Prostate gland (tissue), 2 donors: ENCODE measurements around the gene NPY1R. TPM values are rescaled to one million over a fixed set of nuclear protein-coding genes. Genes with fewer than 3 reads are reported as not detected.

Experiments used
- DNase-seq: peaks from one replicate; pipeline ENCODE4 v3.0.0-alpha.2; 2019; ENCODE audit warnings: low spot score
- H3K27ac ChIP-seq, 2 donors: fragments of 200-600 bp; sonication (generic); 2 replicates each; pipeline ENCODE4 v1.5.1; 2017 to 2019
- H3K27me3 ChIP-seq: fragments of 200-600 bp; sonication (generic); replicated peaks from 2 replicates; pipeline ENCODE4 v1.5.1; 2019; ENCODE audit not compliant: insufficient read depth
- H3K36me3 ChIP-seq, 2 donors: fragments of 200-600 bp; sonication (generic); 1 replicate in 1 of 2; 2 replicates in 1 of 2; pipeline versions ENCODE4 v1.5.1 to v1.8.1; 2017 to 2019
- H3K4me1 ChIP-seq: fragments of 200-600 bp; sonication (generic); replicated peaks from 2 replicates; pipeline ENCODE4 v1.5.1; 2019
- H3K4me3 ChIP-seq, 2 donors: fragments of 200-600 bp; sonication (generic); 2 replicates each; pipeline ENCODE4 v1.5.1; 2017 to 2019
- H3K9me3 ChIP-seq: fragments of 200-600 bp; sonication (generic); 2 replicates; pipeline ENCODE4 v1.5.1; 2017
- POLR2A ChIP-seq: fragments of 450-650 bp; IDR thresholded peaks from one replicate; pipeline ENCODE4 v1.6.1; 2016; ENCODE audit warnings: antibody characterized with exemption, mild to moderate bottlenecking
- POLR2AphosphoS5 ChIP-seq: sonication (generic); formaldehyde crosslinking; IDR thresholded peaks from one replicate; pipeline ENCODE4 v1.6.1; 2017; ENCODE audit warnings: antibody characterized with exemption
- WGBS: methylation state at CpG from one replicate; pipeline ENCODE4 v1.1.5; 2018; 5-methylcytosine and 5-hydroxymethylcytosine counted together
- intact Hi-C: fragments of 100-400 bp; cut with DNase I; formaldehyde crosslinking; loops from one replicate; pipeline ENCODE4 v1.14.2; 2022
- total RNA-seq, 2 donors: library from RNA; depleted of rRNA; stranded (reverse); fragments of >200 nt; gene quantifications; one replicate each; pipeline ENCODE4 v1.1.0, GENCODE V29; 2016
- TF ChIP-seq, protein P1 (sequence below), 4 experiments: fragments of 200-600 bp in 2 of 4; fragments of 450-650 bp in 2 of 4; sonication (generic) in 2 of 4; IDR thresholded peaks; 1 replicate in 3 of 4; 2 replicates in 1 of 4; pipeline ENCODE4 v1.5.1; 2016 to 2019; ENCODE audit warnings: antibody characterized with exemption in 4 of 4, mild to moderate bottlenecking in 2 of 4, moderate library complexity in 2 of 4

The NPY1R gene
- total RNA-seq, 2 donors from 2014 or later = 1.4 to 9.5 TPM

DNA sequence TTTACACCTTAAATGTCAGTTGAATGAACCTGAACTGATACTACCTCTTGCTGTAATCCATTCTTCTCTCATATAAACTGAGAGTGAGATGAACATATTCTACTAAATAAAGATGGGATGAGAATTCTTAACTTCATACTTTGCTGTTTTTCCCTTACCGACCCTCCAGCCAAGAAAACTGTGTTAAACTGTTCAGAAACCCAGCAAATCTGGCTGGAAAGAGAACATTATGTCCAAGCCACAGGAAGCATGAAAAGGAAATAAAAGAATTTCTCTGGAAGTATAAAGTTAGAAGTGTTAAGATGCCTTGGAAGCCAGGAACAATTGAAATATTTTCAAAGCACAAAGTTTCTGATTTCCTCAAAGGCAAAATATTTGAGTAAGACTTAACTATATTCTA, 22.9 kb downstream of the NPY1R start:
- TF ChIP-seq POLR2A (no peak), POLR2AphosphoS5 (no peak)
- TF ChIP-seq, protein P1, sequence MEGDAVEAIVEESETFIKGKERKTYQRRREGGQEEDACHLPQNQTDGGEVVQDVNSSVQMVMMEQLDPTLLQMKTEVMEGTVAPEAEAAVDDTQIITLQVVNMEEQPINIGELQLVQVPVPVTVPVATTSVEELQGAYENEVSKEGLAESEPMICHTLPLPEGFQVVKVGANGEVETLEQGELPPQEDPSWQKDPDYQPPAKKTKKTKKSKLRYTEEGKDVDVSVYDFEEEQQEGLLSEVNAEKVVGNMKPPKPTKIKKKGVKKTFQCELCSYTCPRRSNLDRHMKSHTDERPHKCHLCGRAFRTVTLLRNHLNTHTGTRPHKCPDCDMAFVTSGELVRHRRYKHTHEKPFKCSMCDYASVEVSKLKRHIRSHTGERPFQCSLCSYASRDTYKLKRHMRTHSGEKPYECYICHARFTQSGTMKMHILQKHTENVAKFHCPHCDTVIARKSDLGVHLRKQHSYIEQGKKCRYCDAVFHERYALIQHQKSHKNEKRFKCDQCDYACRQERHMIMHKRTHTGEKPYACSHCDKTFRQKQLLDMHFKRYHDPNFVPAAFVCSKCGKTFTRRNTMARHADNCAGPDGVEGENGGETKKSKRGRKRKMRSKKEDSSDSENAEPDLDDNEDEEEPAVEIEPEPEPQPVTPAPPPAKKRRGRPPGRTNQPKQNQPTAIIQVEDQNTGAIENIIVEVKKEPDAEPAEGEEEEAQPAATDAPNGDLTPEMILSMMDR (IDR thresholded peaks at IDR 0.05) = no peak
- H3K27me3 ChIP-seq = no peaks in the 10 kb centered on the region

DNA sequence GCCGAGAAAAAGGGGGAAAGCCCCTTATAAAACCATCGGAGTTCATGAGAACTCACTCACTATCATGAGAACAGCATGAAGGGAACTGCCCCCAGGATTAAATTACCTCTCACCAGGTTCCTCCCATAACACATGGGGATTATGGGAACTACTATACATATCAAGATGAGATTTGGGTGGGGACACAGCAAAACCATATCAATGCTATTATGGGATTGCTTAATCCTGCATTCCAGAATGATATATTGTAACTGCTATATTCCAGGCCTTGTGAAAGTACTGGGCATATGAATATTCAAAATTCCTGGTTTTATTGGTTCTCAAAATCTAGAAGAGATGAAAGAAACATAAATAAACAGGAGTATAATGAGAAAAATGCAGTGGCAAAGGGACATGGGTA, 29.3 kb downstream of the NPY1R start:
- intact Hi-C loops = no loop called here
- H3K4me3 ChIP-seq = no peak overlapping the region
- H3K4me1 ChIP-seq = no peaks in the 10 kb centered on the region
- H3K27ac ChIP-seq = no peak overlapping the region
- TF ChIP-seq POLR2AphosphoS5 (no peak), POLR2A (no peak)
- TF ChIP-seq, protein P1 (IDR thresholded peaks at IDR 0.05) = no peak
- no peaks in the 10 kb centered on the region for H3K9me3 ChIP-seq
- DNase-seq = no peak
- H3K36me3 ChIP-seq = no peaks in the 10 kb centered on the region
- H3K27me3 ChIP-seq = no peaks in the 10 kb centered on the region
- 51% methylated on average over 2 of the region's 2 CpGs for WGBS

More for the DNA sequence above, 22.9 kb downstream of the NPY1R start:
- intact Hi-C loops = no loop called here
- H3K36me3 ChIP-seq = no peaks in the 10 kb centered on the region
- no peak overlapping the region for H3K27ac ChIP-seq
- no peaks in the 10 kb centered on the region for H3K4me1 ChIP-seq
- no peaks in the 10 kb centered on the region for H3K9me3 ChIP-seq
- WGBS = 58% methylated on average over 1 of the region's 1 CpG
- H3K4me3 ChIP-seq = no peak overlapping the region
- DNase-seq = no peak

DNA sequence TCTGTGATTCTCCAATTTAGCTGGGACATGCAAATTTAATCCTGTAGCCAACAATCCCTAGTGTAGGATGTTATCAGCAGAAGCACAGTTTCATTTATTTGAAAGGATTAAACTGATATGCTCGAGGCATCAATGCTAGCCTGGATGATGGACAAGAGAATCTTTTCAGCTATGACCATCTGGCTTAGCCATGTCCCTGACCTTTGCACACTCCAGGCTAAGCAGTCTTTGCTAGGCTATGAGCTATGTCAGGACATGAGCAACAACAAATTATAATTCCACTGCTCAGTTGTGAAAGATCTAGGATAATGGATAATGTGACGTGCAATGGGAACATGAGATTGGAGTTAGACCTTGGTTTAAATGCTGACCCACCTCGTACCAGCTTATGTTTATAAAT, 32.0 kb downstream of the NPY1R start:
- H3K4me3 ChIP-seq = no peak overlapping the region
- no peak for DNase-seq
- no peak for TF ChIP-seq POLR2A
- TF ChIP-seq, protein P1 (IDR thresholded peaks at IDR 0.05) = no peak
- TF ChIP-seq POLR2AphosphoS5 = no peak
- intact Hi-C loops = no loop called here
- no peaks in the 10 kb centered on the region for H3K9me3 ChIP-seq
- H3K27me3 ChIP-seq = no peaks in the 10 kb centered on the region
- 70% methylated on average over 3 of the region's 3 CpGs for WGBS
- no peaks in the 10 kb centered on the region for H3K36me3 ChIP-seq
- H3K27ac ChIP-seq = no peak overlapping the region
- no peaks in the 10 kb centered on the region for H3K4me1 ChIP-seq

DNA sequence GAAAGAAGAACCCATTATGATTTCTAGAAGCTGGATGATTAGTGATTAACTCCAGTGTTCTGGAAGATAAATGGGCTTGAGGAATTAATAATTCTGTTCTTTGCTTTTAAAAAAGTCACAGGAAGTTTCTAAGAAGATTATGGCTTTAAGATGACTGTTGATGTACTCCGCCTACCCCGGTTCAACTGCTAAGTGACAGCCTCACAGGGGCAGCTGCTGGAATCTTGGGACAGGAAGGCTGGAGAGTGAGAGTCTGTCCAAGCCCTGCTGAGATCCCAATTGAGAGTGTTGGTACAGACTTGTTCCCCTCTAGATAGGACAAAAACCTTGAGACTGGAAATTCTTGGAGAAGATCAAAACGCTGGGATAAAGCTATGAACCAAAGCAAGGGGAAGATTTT, 37.3 kb downstream of the NPY1R start:
- WGBS = 70% methylated on average over 3 of the region's 3 CpGs
- no peak for DNase-seq
- TF ChIP-seq, protein P1 (IDR thresholded peaks at IDR 0.05) = no peak
- TF ChIP-seq POLR2AphosphoS5 = no peak
- TF ChIP-seq POLR2A = no peak
- Histone ChIP-seq H3K4me3 (no peak overlapping the region), H3K9me3 (no peaks in the 10 kb centered on the region), H3K4me1 (no peaks in the 10 kb centered on the region), H3K36me3 (no peaks in the 10 kb centered on the region), H3K27me3 (no peaks in the 10 kb centered on the region), H3K27ac (no peak overlapping the region)
- intact Hi-C loops = no loop called here

DNA sequence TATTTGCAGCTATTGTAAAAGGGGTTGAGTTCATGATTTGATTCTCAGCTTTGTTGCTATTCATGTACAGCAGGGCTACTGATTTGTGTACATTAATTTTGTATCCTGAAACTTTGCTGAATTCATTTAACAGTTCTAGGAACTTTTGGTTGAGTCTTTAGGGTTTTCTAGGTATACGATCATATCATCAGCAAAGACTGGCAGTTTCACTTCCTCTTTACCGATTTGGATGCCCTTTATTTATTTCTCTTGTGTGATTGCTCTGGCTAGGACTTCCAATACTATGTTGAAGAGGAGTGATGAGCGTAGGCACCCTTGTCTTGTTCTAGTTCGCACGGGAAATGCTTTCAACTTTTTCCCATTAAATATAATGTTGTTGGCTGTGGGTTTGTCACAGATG, 48.1 kb downstream of the NPY1R start:
- H3K27ac ChIP-seq = no peak overlapping the region
- no peak for DNase-seq
- no peaks in the 10 kb centered on the region for H3K36me3 ChIP-seq
- H3K9me3 ChIP-seq = no peaks in the 10 kb centered on the region
- no peaks in the 10 kb centered on the region for H3K4me1 ChIP-seq
- no peaks in the 10 kb centered on the region for H3K27me3 ChIP-seq
- H3K4me3 ChIP-seq = no peak overlapping the region
- 93% methylated on average over 5 of the region's 5 CpGs for WGBS
- TF ChIP-seq POLR2A = no peak
- no peak for TF ChIP-seq POLR2AphosphoS5
- TF ChIP-seq, protein P1 (IDR thresholded peaks at IDR 0.05) = no peak
- intact Hi-C loops = no loop called here
